Testis (tissue), 3 donors: ENCODE data around the gene SPSB3. TPM values are rescaled to one million over a fixed set of nuclear protein-coding genes. Genes with fewer than 3 reads are reported as not detected.

Experiments
- DNase-seq: peaks from one replicate; pipeline ENCODE4 v3.0.0-alpha.2; 2019
- H3K27ac ChIP-seq, 2 donors: fragments of 200-600 bp; sonication (generic); one replicate each; pipeline ENCODE4 v1.5.1; 2019
- H3K27me3 ChIP-seq: fragments of 200-600 bp; sonication (generic); one replicate; pipeline ENCODE4 v1.5.1; 2019
- H3K36me3 ChIP-seq: fragments of 200-600 bp; sonication (generic); one replicate; pipeline ENCODE4 v1.5.1; 2017; ENCODE audit warnings: low read depth; ENCODE audit errors: missing control alignments
- H3K4me1 ChIP-seq: fragments of 200-600 bp; sonication (generic); one replicate; pipeline ENCODE4 v1.5.1; 2019
- H3K4me3 ChIP-seq, 2 donors: fragments of 200-600 bp; sonication (generic); one replicate each; pipeline ENCODE4 v1.5.1; 2017 to 2019
- H3K9me3 ChIP-seq: fragments of 200-600 bp; sonication (generic); one replicate; pipeline ENCODE4 v1.5.1; 2017
- CTCF ChIP-seq, 3 experiments: fragments of 450-650 bp in 2 of 3; fragments of 200-600 bp in 1 of 3; sonication (generic) in 1 of 3; IDR thresholded peaks; one replicate each; pipeline ENCODE4 v1.5.1; 2016 to 2019; ENCODE audit warnings: antibody characterized with exemption in 3 of 3, mild to moderate bottlenecking in 2 of 3, moderate library complexity in 1 of 3
- POLR2A ChIP-seq: fragments of 450-650 bp; IDR thresholded peaks from one replicate; pipeline ENCODE4 v1.6.1; 2017; ENCODE audit warnings: antibody characterized with exemption, mild to moderate bottlenecking, moderate library complexity
- WGBS, 2 donors: methylation state at CpG; one replicate each; pipeline ENCODE4 v1.1.5; 2018; 5-methylcytosine and 5-hydroxymethylcytosine counted together
- intact Hi-C: fragments of 100-400 bp; cut with DNase I; formaldehyde crosslinking; loops from one replicate; pipeline ENCODE4 v1.15.1; 2023; ENCODE audit warnings: low total_unique reads
- polyA plus RNA-seq: library from polyadenylated mRNA; stranded (reverse); fragments of 350-450 nt; fragmentation: Illumina TruSeq; extraction: RNeasy Lipid Tissue Mini Kit (QIAGEN cat#74804); gene quantifications from one replicate; pipeline ENCODE4 v1.2.3, GENCODE V29; 2014; ENCODE audit warnings: low read depth, low replicate concordance; ENCODE audit not compliant: insufficient read depth
- total RNA-seq, 2 donors: library from RNA; depleted of rRNA; stranded (reverse); fragments of >200 nt; gene quantifications; one replicate each; pipeline ENCODE4 v1.2.3, GENCODE V29; 2016

The SPSB3 gene
- total and polyA plus RNA-seq, 3 donors from 2014 or later: 43.8 to 114 (median 111) TPM

- Histone ChIP-seq H3K27ac (no peak overlapping the region), H3K4me1 (no peaks in the 10 kb centered on the region), H3K36me3 (no peaks in the 10 kb centered on the region), H3K9me3 (no peaks in the 10 kb centered on the region), H3K4me3 (no peak overlapping the region), H3K27me3 (no peaks in the 10 kb centered on the region)
- WGBS, 2 donors: 93 to 94% methylated on average over 14 of the region's 14 CpGs
- intact Hi-C loops: no loop called here
- TF ChIP-seq CTCF (IDR thresholded peaks at IDR 0.05): no peak
- TF ChIP-seq POLR2A: no peak
- DNase-seq: no peak
These were observed 29.5 kb downstream of the SPSB3 start for GRCh38 chr16:1752853-1753252.

GRCh38 chr16:1751946-1752345 lies 30.4 kb downstream of the SPSB3 start:
- no peak for TF ChIP-seq POLR2A
- TF ChIP-seq CTCF (IDR thresholded peaks at IDR 0.05): no peak

GRCh38 chr16:1749152-1750117 lies 32.9 kb downstream of the SPSB3 start:
- intact Hi-C loops: no loop called here
- WGBS, 2 donors: 91 to 93% methylated on average over 24 to 29 of the region's 29 CpGs
- TF ChIP-seq POLR2A (no peak), CTCF (IDR thresholded peaks at IDR 0.05) (no peak)
- H3K27me3 ChIP-seq: no peaks in the 10 kb centered on the region
- H3K4me1 ChIP-seq: no peaks in the 10 kb centered on the region
- no peaks in the 10 kb centered on the region for H3K36me3 ChIP-seq
- H3K9me3 ChIP-seq: no peaks in the 10 kb centered on the region
- no peak overlapping the region for H3K27ac ChIP-seq
- DNase-seq: no peak
- H3K4me3 ChIP-seq: no peak overlapping the region

More at GRCh38 chr16:1751946-1752345, 30.4 kb downstream of the SPSB3 start:
- 94 to 97% methylated on average over 12 to 16 of the region's 16 CpGs for WGBS, 2 donors
- Histone ChIP-seq H3K36me3 (no peaks in the 10 kb centered on the region), H3K27ac (no peak overlapping the region), H3K4me1 (no peaks in the 10 kb centered on the region), H3K9me3 (no peaks in the 10 kb centered on the region), H3K4me3 (no peak overlapping the region), H3K27me3 (no peaks in the 10 kb centered on the region)
- intact Hi-C loops: no loop called here
- no peak for DNase-seq

GRCh38 chr16:1747934-1748333 lies 34.4 kb downstream of the SPSB3 start:
- DNase-seq: no peak
- intact Hi-C loops: no loop called here
- no peaks in the 10 kb centered on the region for H3K36me3 ChIP-seq

More at GRCh38 chr16:1747934-1748333, 34.4 kb downstream of the SPSB3 start:
- Histone ChIP-seq H3K27me3 (no peaks in the 10 kb centered on the region), H3K9me3 (no peaks in the 10 kb centered on the region), H3K27ac (no peak overlapping the region), H3K4me1 (no peaks in the 10 kb centered on the region), H3K4me3 (no peak overlapping the region)
- WGBS, 2 donors: 87 to 88% methylated on average over 7 to 11 of the region's 11 CpGs
- TF ChIP-seq CTCF (IDR thresholded peaks at IDR 0.05) (no peak), POLR2A (no peak)
